D721Med (cell line): ENCODE data around the gene ATP8B1.

Experiments
- DNase-seq: peaks from one replicate; pipeline ENCODE4 v3.0.0; 2011; ENCODE audit warnings: low spot score; ENCODE audit not compliant: insufficient read length
- FAIRE-seq: peaks from 2 replicates; lab custom pipeline; 2011; peaks lifted over from hg19 to GRCh38; lab: Jason Lieb, UNC
- TF ChIP-seq, protein P1 (sequence below): IDR thresholded peaks from 2 replicates; pipeline ENCODE4 v1.5.1; 2012; ENCODE audit warnings: mild to moderate bottlenecking, control low read depth; ENCODE audit not compliant: insufficient read depth; ENCODE audit errors: missing control alignments

Gene ATP8B1

GRCh38 chr18:57798713-57799373 is 4.3 kb downstream of the ATP8B1 start:
- no peak for DNase-seq
- TF ChIP-seq, protein P1, sequence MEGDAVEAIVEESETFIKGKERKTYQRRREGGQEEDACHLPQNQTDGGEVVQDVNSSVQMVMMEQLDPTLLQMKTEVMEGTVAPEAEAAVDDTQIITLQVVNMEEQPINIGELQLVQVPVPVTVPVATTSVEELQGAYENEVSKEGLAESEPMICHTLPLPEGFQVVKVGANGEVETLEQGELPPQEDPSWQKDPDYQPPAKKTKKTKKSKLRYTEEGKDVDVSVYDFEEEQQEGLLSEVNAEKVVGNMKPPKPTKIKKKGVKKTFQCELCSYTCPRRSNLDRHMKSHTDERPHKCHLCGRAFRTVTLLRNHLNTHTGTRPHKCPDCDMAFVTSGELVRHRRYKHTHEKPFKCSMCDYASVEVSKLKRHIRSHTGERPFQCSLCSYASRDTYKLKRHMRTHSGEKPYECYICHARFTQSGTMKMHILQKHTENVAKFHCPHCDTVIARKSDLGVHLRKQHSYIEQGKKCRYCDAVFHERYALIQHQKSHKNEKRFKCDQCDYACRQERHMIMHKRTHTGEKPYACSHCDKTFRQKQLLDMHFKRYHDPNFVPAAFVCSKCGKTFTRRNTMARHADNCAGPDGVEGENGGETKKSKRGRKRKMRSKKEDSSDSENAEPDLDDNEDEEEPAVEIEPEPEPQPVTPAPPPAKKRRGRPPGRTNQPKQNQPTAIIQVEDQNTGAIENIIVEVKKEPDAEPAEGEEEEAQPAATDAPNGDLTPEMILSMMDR, result no peak
- FAIRE-seq, result peak; percentile 97

DNA sequence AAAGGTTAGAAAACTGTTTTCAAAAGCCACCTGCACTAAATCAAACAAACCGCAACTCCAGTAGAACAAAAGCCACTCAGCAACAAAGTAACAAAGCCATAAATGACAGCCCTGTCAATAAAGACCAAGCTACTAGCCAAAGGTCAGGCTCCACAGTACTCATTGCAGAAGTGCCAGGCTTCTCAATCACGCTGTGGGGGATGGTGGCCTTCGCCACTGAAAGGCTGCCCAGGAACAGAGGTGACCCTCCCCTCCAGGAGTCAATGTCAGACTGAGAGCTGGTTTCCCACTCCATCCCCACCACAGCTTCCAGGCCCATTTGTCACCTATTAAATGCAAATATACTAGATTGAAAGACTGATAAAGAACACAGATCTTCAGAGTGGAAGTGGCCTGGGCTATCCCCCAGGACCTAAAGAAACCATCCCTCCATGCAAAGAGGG is 5.9 kb downstream of the ATP8B1 start:
- FAIRE-seq, result peak; percentile 80
- TF ChIP-seq, protein P1, result no peak
- no peak for DNase-seq

DNA sequence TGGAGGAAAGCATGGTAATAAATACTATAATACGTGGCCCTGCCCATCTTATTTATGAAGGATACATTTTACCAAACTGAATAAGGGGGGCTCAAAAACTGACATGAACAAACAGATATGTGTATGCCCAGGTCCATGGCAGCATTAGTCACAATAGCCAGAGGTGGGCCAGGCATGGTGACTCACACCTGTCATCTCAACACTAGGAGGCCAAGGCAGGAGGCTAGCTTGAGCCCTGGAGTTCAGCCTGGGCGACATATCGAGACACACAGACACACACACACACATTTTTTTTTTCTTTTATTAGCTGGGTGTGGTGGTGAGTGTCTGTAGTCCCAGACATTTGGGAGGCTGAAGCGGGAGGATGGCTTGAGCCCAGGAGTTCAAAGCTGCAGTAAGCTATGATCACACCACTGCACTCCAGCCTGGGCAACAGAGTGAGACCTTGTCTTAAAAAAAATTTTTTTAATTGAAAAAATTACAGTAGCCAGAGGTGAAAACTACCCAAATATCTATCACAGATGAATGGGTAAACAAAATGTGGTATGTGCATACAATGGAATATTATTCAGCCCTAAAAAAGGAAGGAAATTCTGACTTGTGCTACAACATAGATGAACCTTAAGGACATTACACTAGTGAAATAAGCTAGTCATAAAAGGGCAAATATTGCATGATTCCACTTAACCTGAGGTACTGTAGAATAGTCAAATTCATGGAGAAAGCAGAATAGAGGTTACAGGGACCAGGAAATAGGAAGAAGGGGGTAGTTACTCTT is 8.0 kb downstream of the ATP8B1 start:
- TF ChIP-seq, protein P1, result no peak
- no peak for DNase-seq
- FAIRE-seq, result peak; percentile 97

- DNase-seq (no peak), FAIRE-seq (no peak)
Measured at GRCh38 chr18:57793302-57793986, 9.7 kb downstream of the ATP8B1 start.

GRCh38 chr18:57792631-57793301 is 10.3 kb downstream of the ATP8B1 start:
- TF ChIP-seq, protein P1, result no peak
- FAIRE-seq (peak; percentile 61), DNase-seq (no peak)

More at GRCh38 chr18:57793302-57793986, 9.7 kb downstream of the ATP8B1 start:
- TF ChIP-seq, protein P1, result no peak

DNA sequence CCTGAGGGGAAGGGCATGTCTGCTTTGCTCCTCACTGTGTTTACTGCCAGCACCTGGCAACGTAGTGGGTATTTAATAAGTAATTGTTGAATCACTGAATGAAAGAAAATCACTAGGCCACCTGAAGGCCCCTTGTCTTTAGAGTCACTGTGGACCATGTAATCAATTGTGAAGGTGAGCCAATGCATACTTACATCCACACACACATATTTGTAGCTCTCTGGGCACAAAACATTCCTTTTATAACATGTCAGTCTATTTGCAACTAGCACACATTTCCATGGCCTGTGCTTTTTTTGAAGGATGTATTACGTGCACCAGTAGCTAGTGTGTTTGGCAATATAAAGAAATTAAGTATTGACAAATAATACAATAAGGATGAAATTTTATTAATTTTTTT is 11.2 kb downstream of the ATP8B1 start:
- DNase-seq, result no peak

More for the DNA sequence above, 11.2 kb downstream of the ATP8B1 start:
- TF ChIP-seq, protein P1, result no peak
- FAIRE-seq, result peak; percentile 81
